ENCODE results near the gene GSX1. TPM values are rescaled to one million over a fixed set of nuclear protein-coding genes. Genes with fewer than 3 reads are reported as not detected.

The GSX1 gene
- total RNA-seq, 4 donors from 2014 or later: not detected

- DNase-seq (ENCODE audit: low spot score in 2 of 2): no peak
- Histone ChIP-seq H3K9me3 (no peaks in the 10 kb centered on the region), H3K27ac (no peak overlapping the region), H3K36me3 (no peaks in the 10 kb centered on the region), H3K4me1 (peaks cover 6% of the 10 kb centered on the region), H3K27me3 (peaks cover 52% of the 10 kb centered on the region), H3K4me3 (no peak overlapping the region)
- WGBS: 68% methylated on average over 6 of the region's 6 CpGs
- TF ChIP-seq POLR2AphosphoS5 (IDR thresholded peaks at IDR 0.05) (no peak), CTCF (IDR thresholded peaks at IDR 0.05) (no peak), POLR2A (IDR thresholded peaks at IDR 0.05) (no peak), EP300 (IDR thresholded peaks at IDR 0.05) (no peak)
These were observed 41.8 kb downstream of the GSX1 start for GRCh38 chr13:27834095-27834494.

GRCh38 chr13:27835799-27836198, 43.5 kb downstream of the GSX1 start:
- Histone ChIP-seq H3K9me3 (no peaks in the 10 kb centered on the region), H3K27ac (no peak overlapping the region), H3K4me3 (no peak overlapping the region), H3K36me3 (no peaks in the 10 kb centered on the region), H3K27me3 (peaks cover 51% of the 10 kb centered on the region), H3K4me1 (no peaks in the 10 kb centered on the region)
- 84% methylated on average over 3 of the region's 3 CpGs for WGBS
- TF ChIP-seq POLR2AphosphoS5 (IDR thresholded peaks at IDR 0.05) (no peak), CTCF (IDR thresholded peaks at IDR 0.05) (no peak), POLR2A (IDR thresholded peaks at IDR 0.05) (no peak)
- DNase-seq (ENCODE audit: low spot score in 2 of 2): no peak

- Histone ChIP-seq H3K27ac (no peak overlapping the region), H3K4me1 (no peaks in the 10 kb centered on the region), H3K27me3 (peaks cover 39% of the 10 kb centered on the region), H3K36me3 (no peaks in the 10 kb centered on the region), H3K4me3 (no peak overlapping the region), H3K9me3 (no peaks in the 10 kb centered on the region)
- no peak for DNase-seq (ENCODE audit: low spot score in 2 of 2)
- TF ChIP-seq EP300 (IDR thresholded peaks at IDR 0.05) (no peak), POLR2A (IDR thresholded peaks at IDR 0.05) (no peak), CTCF (IDR thresholded peaks at IDR 0.05) (no peak), POLR2AphosphoS5 (IDR thresholded peaks at IDR 0.05) (no peak)
- 81% methylated on average over 8 of the region's 8 CpGs for WGBS
These were observed 47.7 kb downstream of the GSX1 start for GRCh38 chr13:27839809-27840467.

- 67% methylated on average over 2 of the region's 2 CpGs for WGBS
- no peak overlapping the region for H3K27ac ChIP-seq
- no peak overlapping the region for H3K4me3 ChIP-seq
- no peaks in the 10 kb centered on the region for H3K36me3 ChIP-seq
- H3K27me3 ChIP-seq: peaks cover 32% of the 10 kb centered on the region
- TF ChIP-seq CTCF (IDR thresholded peaks at IDR 0.05) (no peak), POLR2A (IDR thresholded peaks at IDR 0.05) (no peak), POLR2AphosphoS5 (IDR thresholded peaks at IDR 0.05) (no peak), EP300 (IDR thresholded peaks at IDR 0.05) (no peak)
- no peaks in the 10 kb centered on the region for H3K4me1 ChIP-seq
- no peak for DNase-seq (ENCODE audit: low spot score in 2 of 2)
- no peaks in the 10 kb centered on the region for H3K9me3 ChIP-seq
These were observed 50.3 kb downstream of the GSX1 start for GRCh38 chr13:27842571-27842970.

Other genes with a start within 250 kb of the GSX1 start
- 10 to 100 TPM; 11.2 to 15.9 (median 13.6) TPM for gene LNX2, start 172.0 kb upstream of the GSX1 start, total RNA-seq
- gene POLR1D, start 170.6 kb upstream of the GSX1 start, total RNA-seq: 100 to 1,000 TPM; 148 to 197 (median 177) TPM
- not detected for gene PDX1, start 127.5 kb downstream of the GSX1 start, total RNA-seq
- gene CDX2, start 176.8 kb downstream of the GSX1 start, total RNA-seq: not detected
- gene URAD, start 196.2 kb downstream of the GSX1 start, total RNA-seq: not detected